Breast epithelium (tissue), 4 donors: Measurements from ENCODE around the gene PEF1. TPM values are rescaled to one million over a fixed set of nuclear protein-coding genes. Genes with fewer than 3 reads are reported as not detected.

Experiments
- DNase-seq, 2 donors: peaks; one replicate each; pipeline ENCODE4 v3.0.0-alpha.2; 2019; ENCODE audit warnings: low spot score in 2 of 2
- H3K27ac ChIP-seq, 2 donors: fragments of 200-600 bp; sonication (generic) in 1 of 2; one replicate each; pipeline ENCODE4 v1.5.1; 2016 to 2019; ENCODE audit warnings: mild to moderate bottlenecking in 1 of 2
- H3K27me3 ChIP-seq, 2 donors: fragments of 200-600 bp; sonication (generic) in 1 of 2; one replicate each; pipeline versions ENCODE4 v1.5.1 to v1.6.0; 2017 to 2019; ENCODE audit warnings: control low read depth in 1 of 2, mild to moderate bottlenecking in 1 of 2
- H3K36me3 ChIP-seq: fragments of 200-600 bp; one replicate; pipeline ENCODE4 v1.5.1; 2019
- H3K4me1 ChIP-seq, 2 donors: fragments of 200-600 bp; sonication (generic); one replicate each; pipeline ENCODE4 v1.5.1; 2016 to 2019; ENCODE audit warnings: control low read depth in 1 of 2
- H3K4me3 ChIP-seq, 3 donors: fragments of 200-600 bp; sonication (generic); 1 replicate in 2 of 3; 2 replicates in 1 of 3; pipeline ENCODE4 v1.5.1; 2016 to 2019; ENCODE audit warnings: mild to moderate bottlenecking in 3 of 3, moderate library complexity in 2 of 3
- H3K9me3 ChIP-seq, 2 donors: fragments of 200-600 bp; sonication (generic) in 1 of 2; one replicate each; pipeline ENCODE4 v1.5.1; 2016 to 2019; ENCODE audit warnings: control low read depth in 1 of 2
- CTCF ChIP-seq, 3 donors: fragments of 450-650 bp; IDR thresholded peaks; one replicate each; pipeline ENCODE4 v1.5.1; 2016 to 2017; ENCODE audit warnings: antibody characterized with exemption in 3 of 3, mild to moderate bottlenecking in 3 of 3, moderate library complexity in 3 of 3
- POLR2A ChIP-seq: fragments of 450-650 bp; IDR thresholded peaks from one replicate; pipeline ENCODE4 v1.6.1; 2016; ENCODE audit warnings: antibody characterized with exemption, mild to moderate bottlenecking, moderate library complexity
- POLR2AphosphoS5 ChIP-seq, 3 donors: sonication (generic); formaldehyde crosslinking; IDR thresholded peaks; one replicate each; pipeline ENCODE4 v1.6.1; 2017; ENCODE audit warnings: antibody characterized with exemption in 3 of 3
- intact Hi-C: fragments of 100-400 bp; cut with DNase I; formaldehyde crosslinking; loops from one replicate; pipeline ENCODE4 v1.15.1; 2023; ENCODE audit warnings: low total_unique reads
- total RNA-seq, 3 donors: library from RNA; depleted of rRNA; stranded (reverse); fragments of >200 nt; gene quantifications; one replicate each; pipeline ENCODE4 v1.1.0, GENCODE V29; 2016

Gene PEF1
- total RNA-seq, 3 donors from 2014 or later: 67.8 to 84.9 (median 70.1) TPM

GRCh38 chr1:31640964-31641363, 3.7 kb downstream of the PEF1 start:
- H3K27ac ChIP-seq: no peak overlapping the region
- H3K36me3 ChIP-seq: no peaks in the 10 kb centered on the region
- no peak for DNase-seq
- H3K9me3 ChIP-seq: no peaks in the 10 kb centered on the region
- H3K27me3 ChIP-seq: no peaks in the 10 kb centered on the region
- no peak overlapping the region for H3K4me3 ChIP-seq
- peaks cover 7 to 12% of the 10 kb centered on the region in 2 donors for H3K4me1 ChIP-seq
- intact Hi-C loops: no loop called here
- no peak for TF ChIP-seq POLR2AphosphoS5 (IDR thresholded peaks at IDR 0.05)
- TF ChIP-seq CTCF (IDR thresholded peaks at IDR 0.05): no peak
- TF ChIP-seq POLR2A: no peak

- peaks cover 7 to 12% of the 10 kb centered on the region in 2 donors for H3K4me1 ChIP-seq
- no peak overlapping the region for H3K4me3 ChIP-seq
- no peak for DNase-seq
- TF ChIP-seq CTCF (IDR thresholded peaks at IDR 0.05) (no peak), POLR2A (no peak), POLR2AphosphoS5 (IDR thresholded peaks at IDR 0.05) (no peak)
- no peaks in the 10 kb centered on the region for H3K9me3 ChIP-seq
- H3K27me3 ChIP-seq: no peaks in the 10 kb centered on the region
- no peak overlapping the region for H3K27ac ChIP-seq
- no peaks in the 10 kb centered on the region for H3K36me3 ChIP-seq
- intact Hi-C loops: no loop called here
Measured at GRCh38 chr1:31640179-31640578, 4.5 kb downstream of the PEF1 start.

- TF ChIP-seq POLR2A: no peak
- TF ChIP-seq CTCF (IDR thresholded peaks at IDR 0.05): no peak
- no peak for TF ChIP-seq POLR2AphosphoS5 (IDR thresholded peaks at IDR 0.05)
- intact Hi-C loops: no loop called here
- H3K27me3 ChIP-seq: no peaks in the 10 kb centered on the region
- no peaks in the 10 kb centered on the region for H3K9me3 ChIP-seq
- no peak overlapping the region for H3K27ac ChIP-seq
- no peaks in the 10 kb centered on the region for H3K36me3 ChIP-seq
- H3K4me3 ChIP-seq: no peak overlapping the region
- H3K4me1 ChIP-seq: peaks cover 7 to 12% of the 10 kb centered on the region in 2 donors
- no peak for DNase-seq
Measured at GRCh38 chr1:31639543-31639942, 5.1 kb downstream of the PEF1 start.

- Histone ChIP-seq H3K27me3 (no peaks in the 10 kb centered on the region), H3K36me3 (no peaks in the 10 kb centered on the region), H3K4me1 (peaks cover 0 to 4% of the 10 kb centered on the region in 2 donors), H3K27ac (no peak overlapping the region), H3K9me3 (no peaks in the 10 kb centered on the region), H3K4me3 (no peak overlapping the region)
- intact Hi-C loops: no loop called here
- no peak for DNase-seq
- TF ChIP-seq POLR2AphosphoS5 (IDR thresholded peaks at IDR 0.05) (no peak), CTCF (IDR thresholded peaks at IDR 0.05) (no peak), POLR2A (no peak)
Measured at GRCh38 chr1:31637915-31638673, 6.6 kb downstream of the PEF1 start.

GRCh38 chr1:31633117-31633516, 11.6 kb downstream of the PEF1 start:
- no peaks in the 10 kb centered on the region for H3K36me3 ChIP-seq

More at GRCh38 chr1:31633117-31633516, 11.6 kb downstream of the PEF1 start:
- Histone ChIP-seq H3K27ac (no peak overlapping the region), H3K9me3 (no peaks in the 10 kb centered on the region), H3K4me1 (peaks cover 0 to 13% of the 10 kb centered on the region in 2 donors), H3K27me3 (no peaks in the 10 kb centered on the region), H3K4me3 (no peak overlapping the region)
- TF ChIP-seq POLR2AphosphoS5 (IDR thresholded peaks at IDR 0.05): no peak
- no peak for TF ChIP-seq POLR2A
- peak in 1 of 3 donors; percentile 8 for TF ChIP-seq CTCF (IDR thresholded peaks at IDR 0.05)
- no peak for DNase-seq
- intact Hi-C loops: no loop called here
